Mucosa of gallbladder (tissue), 1 donor: Measurements from ENCODE around the gene KCNK4. TPM values are rescaled to one million over a fixed set of nuclear protein-coding genes. Genes with fewer than 3 reads are reported as not detected.

Experiments used
- DNase-seq: peaks from one replicate; pipeline ENCODE4 v3.0.0-alpha.2; 2020; ENCODE audit warnings: low spot score
- total RNA-seq: library from RNA; stranded (reverse); gene quantifications from one replicate; pipeline ENCODE4 v1.2.1, GENCODE V29; 2021
- donor health status: DM: no; HTN: no; CAD: no.

The KCNK4 gene
- total RNA-seq, 1 donor from 2014 or later = not detected

- DNase-seq = no peak
Observed at GRCh38 chr11:64253481-64253880, 37.6 kb upstream of the KCNK4 start.

- no peak for DNase-seq
Observed at GRCh38 chr11:64254326-64254725, 36.8 kb upstream of the KCNK4 start.

GRCh38 chr11:64255135-64256128 is 35.7 kb upstream of the KCNK4 start:
- no peak for DNase-seq

- DNase-seq = no peak
Observed at GRCh38 chr11:64256300-64256699, 34.8 kb upstream of the KCNK4 start.

GRCh38 chr11:64258356-64258755 is 32.7 kb upstream of the KCNK4 start:
- no peak for DNase-seq

GRCh38 chr11:64258946-64259532 is 32.1 kb upstream of the KCNK4 start:
- no peak for DNase-seq

- DNase-seq = no peak
Observed at GRCh38 chr11:64259533-64260067, 31.5 kb upstream of the KCNK4 start.

- DNase-seq = no peak
Observed at GRCh38 chr11:64260147-64260708, 30.9 kb upstream of the KCNK4 start.

GRCh38 chr11:64261556-64262080 is 29.5 kb upstream of the KCNK4 start:
- no peak for DNase-seq

- no peak for DNase-seq
Observed at GRCh38 chr11:64262271-64263002, 28.7 kb upstream of the KCNK4 start.

- DNase-seq = no peak
Observed at GRCh38 chr11:64263021-64263946, 27.8 kb upstream of the KCNK4 start.

- DNase-seq = no peak
Observed at GRCh38 chr11:64263947-64264317, 27.2 kb upstream of the KCNK4 start.

GRCh38 chr11:64264371-64264852 is 26.7 kb upstream of the KCNK4 start:
- DNase-seq = no peak

- no peak for DNase-seq
Observed at GRCh38 chr11:64265176-64266160, 25.6 kb upstream of the KCNK4 start.

- DNase-seq = no peak
Observed at GRCh38 chr11:64266339-64266738, 24.8 kb upstream of the KCNK4 start.

GRCh38 chr11:64267207-64267945 is 23.7 kb upstream of the KCNK4 start:
- no peak for DNase-seq

GRCh38 chr11:64268025-64268892 is 22.8 kb upstream of the KCNK4 start:
- DNase-seq = peak; percentile 73
